ENCODE data around the gene ZMYND11.

Gene ZMYND11

DNA sequence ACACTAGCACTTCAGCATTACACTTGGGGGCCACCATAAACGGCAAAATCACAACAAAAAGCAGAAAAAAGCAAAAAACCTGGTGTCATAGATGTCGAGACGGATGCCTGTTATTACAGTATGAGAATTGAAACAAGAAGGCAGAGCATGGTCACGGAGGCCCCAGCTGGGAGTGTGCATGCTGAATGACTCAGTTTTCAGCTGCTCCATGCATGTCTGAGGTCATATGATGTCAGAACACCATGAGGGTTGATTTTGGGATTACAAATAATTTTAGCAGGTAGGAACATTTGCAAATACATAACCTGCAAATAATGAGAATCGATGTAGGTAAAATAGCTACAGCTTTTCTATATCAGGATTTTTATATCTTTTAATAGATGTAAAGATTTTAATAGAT is 19.1 kb downstream of the ZMYND11 start:
- Histone ChIP-seq H3K4me3 (replicated peaks; ENCODE audit: insufficient read depth, low read length) (no peak overlapping the region), H3K27me3 (ENCODE audit: insufficient read depth, poor library complexity, severe bottlenecking) (no peaks in the 10 kb centered on the region), H3K27ac (replicated peaks) (no peak overlapping the region)
- DNase-seq (ENCODE audit: low read depth in 1 of 2, low spot score in 1 of 2) = no peak
- TF ChIP-seq, protein P1, sequence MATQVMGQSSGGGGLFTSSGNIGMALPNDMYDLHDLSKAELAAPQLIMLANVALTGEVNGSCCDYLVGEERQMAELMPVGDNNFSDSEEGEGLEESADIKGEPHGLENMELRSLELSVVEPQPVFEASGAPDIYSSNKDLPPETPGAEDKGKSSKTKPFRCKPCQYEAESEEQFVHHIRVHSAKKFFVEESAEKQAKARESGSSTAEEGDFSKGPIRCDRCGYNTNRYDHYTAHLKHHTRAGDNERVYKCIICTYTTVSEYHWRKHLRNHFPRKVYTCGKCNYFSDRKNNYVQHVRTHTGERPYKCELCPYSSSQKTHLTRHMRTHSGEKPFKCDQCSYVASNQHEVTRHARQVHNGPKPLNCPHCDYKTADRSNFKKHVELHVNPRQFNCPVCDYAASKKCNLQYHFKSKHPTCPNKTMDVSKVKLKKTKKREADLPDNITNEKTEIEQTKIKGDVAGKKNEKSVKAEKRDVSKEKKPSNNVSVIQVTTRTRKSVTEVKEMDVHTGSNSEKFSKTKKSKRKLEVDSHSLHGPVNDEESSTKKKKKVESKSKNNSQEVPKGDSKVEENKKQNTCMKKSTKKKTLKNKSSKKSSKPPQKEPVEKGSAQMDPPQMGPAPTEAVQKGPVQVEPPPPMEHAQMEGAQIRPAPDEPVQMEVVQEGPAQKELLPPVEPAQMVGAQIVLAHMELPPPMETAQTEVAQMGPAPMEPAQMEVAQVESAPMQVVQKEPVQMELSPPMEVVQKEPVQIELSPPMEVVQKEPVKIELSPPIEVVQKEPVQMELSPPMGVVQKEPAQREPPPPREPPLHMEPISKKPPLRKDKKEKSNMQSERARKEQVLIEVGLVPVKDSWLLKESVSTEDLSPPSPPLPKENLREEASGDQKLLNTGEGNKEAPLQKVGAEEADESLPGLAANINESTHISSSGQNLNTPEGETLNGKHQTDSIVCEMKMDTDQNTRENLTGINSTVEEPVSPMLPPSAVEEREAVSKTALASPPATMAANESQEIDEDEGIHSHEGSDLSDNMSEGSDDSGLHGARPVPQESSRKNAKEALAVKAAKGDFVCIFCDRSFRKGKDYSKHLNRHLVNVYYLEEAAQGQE (IDR thresholded peaks at IDR 0.05; ENCODE audit: insufficient replicate concordance, low read depth) = no peak

DNA sequence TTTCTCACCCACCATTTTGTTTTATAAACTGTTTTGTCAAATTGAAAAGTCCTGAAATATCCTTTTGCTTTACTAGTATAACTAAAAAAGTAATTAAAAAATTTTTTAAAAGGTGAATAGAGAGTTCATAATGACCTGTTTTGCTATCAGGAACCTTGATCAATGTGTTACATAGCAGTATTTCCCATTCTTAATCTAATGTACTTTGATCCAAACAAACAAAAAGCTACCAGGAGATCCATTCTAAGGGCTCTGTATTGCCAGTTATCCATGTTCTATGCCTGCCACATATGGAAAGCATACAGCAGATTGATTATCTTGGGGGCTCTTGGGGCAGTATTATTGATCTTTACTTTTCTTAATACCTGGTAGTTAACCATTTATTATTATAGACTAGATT is 32.1 kb downstream of the ZMYND11 start:
- DNase-seq (ENCODE audit: low read depth in 1 of 2, low spot score in 1 of 2) = no peak
- Histone ChIP-seq H3K4me3 (replicated peaks; ENCODE audit: insufficient read depth, low read length) (no peak overlapping the region), H3K27ac (replicated peaks) (no peak overlapping the region), H3K27me3 (ENCODE audit: insufficient read depth, poor library complexity, severe bottlenecking) (no peaks in the 10 kb centered on the region)
- TF ChIP-seq, protein P1 (IDR thresholded peaks at IDR 0.05; ENCODE audit: insufficient replicate concordance, low read depth) = no peak
- TF ChIP-seq GABPA (IDR thresholded peaks at IDR 0.05; ENCODE audit: low read depth) (no peak), CTCF (IDR thresholded peaks at IDR 0.05; ENCODE audit: insufficient read depth, low read length) (no peak), SPI1 (IDR thresholded peaks at IDR 0.05; ENCODE audit: borderline replicate concordance, low read depth) (no peak), POLR2AphosphoS5 (IDR thresholded peaks at IDR 0.05; ENCODE audit: low read depth) (no peak)

GRCh38 chr10:173741-174140 is 38.5 kb downstream of the ZMYND11 start:
- no peak for DNase-seq (ENCODE audit: low read depth in 1 of 2, low spot score in 1 of 2)
- TF ChIP-seq POLR2AphosphoS5 (IDR thresholded peaks at IDR 0.05; ENCODE audit: low read depth) (no peak), GABPA (IDR thresholded peaks at IDR 0.05; ENCODE audit: low read depth) (no peak), CTCF (IDR thresholded peaks at IDR 0.05; ENCODE audit: insufficient read depth, low read length) (no peak), SPI1 (IDR thresholded peaks at IDR 0.05; ENCODE audit: borderline replicate concordance, low read depth) (no peak)
- TF ChIP-seq, protein P1 (IDR thresholded peaks at IDR 0.05; ENCODE audit: insufficient replicate concordance, low read depth) = no peak
- no peak overlapping the region for H3K4me3 ChIP-seq (replicated peaks; ENCODE audit: insufficient read depth, low read length)
- no peaks in the 10 kb centered on the region for H3K27me3 ChIP-seq (ENCODE audit: insufficient read depth, poor library complexity, severe bottlenecking)
- no peak overlapping the region for H3K27ac ChIP-seq (replicated peaks)

DNA sequence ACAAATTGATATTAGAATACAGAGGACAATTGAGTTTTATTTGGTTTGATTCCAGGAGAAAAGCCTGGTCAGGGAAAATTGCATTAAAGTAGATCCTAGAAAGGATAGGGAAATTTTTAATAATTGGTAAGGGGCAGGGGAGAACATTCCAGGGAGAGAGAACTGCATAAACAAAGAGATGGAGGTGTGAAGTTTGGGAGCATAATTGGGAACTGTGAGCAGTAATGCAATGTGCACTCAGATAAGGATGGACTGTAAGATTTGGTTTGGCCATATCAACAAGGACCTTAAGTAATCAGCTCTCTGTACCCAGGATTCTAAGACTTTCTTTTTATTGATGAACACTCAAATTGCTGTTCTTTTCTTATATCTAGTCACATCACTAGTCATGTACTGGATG is 41.4 kb downstream of the ZMYND11 start:
- Histone ChIP-seq H3K27me3 (ENCODE audit: insufficient read depth, poor library complexity, severe bottlenecking) (no peaks in the 10 kb centered on the region), H3K27ac (replicated peaks) (no peak overlapping the region), H3K4me3 (replicated peaks; ENCODE audit: insufficient read depth, low read length) (no peak overlapping the region)
- TF ChIP-seq CTCF (IDR thresholded peaks at IDR 0.05; ENCODE audit: insufficient read depth, low read length) (no peak), GABPA (IDR thresholded peaks at IDR 0.05; ENCODE audit: low read depth) (no peak), POLR2AphosphoS5 (IDR thresholded peaks at IDR 0.05; ENCODE audit: low read depth) (no peak), SPI1 (IDR thresholded peaks at IDR 0.05; ENCODE audit: borderline replicate concordance, low read depth) (no peak)
- TF ChIP-seq, protein P1 (IDR thresholded peaks at IDR 0.05; ENCODE audit: insufficient replicate concordance, low read depth) = no peak
- no peak for DNase-seq (ENCODE audit: low read depth in 1 of 2, low spot score in 1 of 2)

All from HL-60 (cell line).